Bronchial epithelial cell (primary cell): Measurements from ENCODE around the gene FOXS1. TPM values are rescaled to one million over a fixed set of nuclear protein-coding genes. Genes with fewer than 3 reads are reported as not detected.
"Not testable (repeated sequence)": the region's sequence is repeated elsewhere in the genome, so short reads cannot be mapped to it uniquely, and the experiment has no call there.

Experiments
- DNase-seq: peaks from one replicate; pipeline ENCODE4 v3.0.0-alpha.2; 2010; ENCODE audit warnings: low read depth
- FAIRE-seq: peaks from 2 replicates; lab custom pipeline; 2011; peaks lifted over from hg19 to GRCh38; lab: Jason Lieb, UNC
- H3K27me3 ChIP-seq: 2 replicates; pipeline ENCODE4 v1.5.1; 2011; ENCODE audit warnings: low read length; ENCODE audit not compliant: control insufficient read depth, insufficient read depth
- H3K36me3 ChIP-seq: 2 replicates; pipeline ENCODE4 v1.5.1; 2011; ENCODE audit warnings: low read length; ENCODE audit not compliant: control insufficient read depth, insufficient read depth
- H3K4me3 ChIP-seq: 2 replicates; pipeline ENCODE4 v1.5.1; 2011; ENCODE audit warnings: mild to moderate bottlenecking, low read depth, low read length, control low read depth
- CTCF ChIP-seq: IDR thresholded peaks from 2 replicates; pipeline ENCODE4 v1.5.1; 2011; ENCODE audit warnings: mild to moderate bottlenecking, moderate library complexity, low read length, control low read depth, inconsistent platforms; ENCODE audit not compliant: insufficient read depth, severe bottlenecking
- total RNA-seq: library from RNA; depleted of rRNA; stranded (reverse); fragments of >200 nt; gene quantifications from 2 replicates; pipeline ENCODE4 v1.2.1, GENCODE V29; 2014

The FOXS1 gene
- total RNA-seq, 1 donor from 2014 or later: not detected

- DNase-seq (no peak), FAIRE-seq (no peak)
- no peaks in the 10 kb centered on the region for H3K27me3 ChIP-seq
- H3K36me3 ChIP-seq: no peaks in the 10 kb centered on the region
- H3K4me3 ChIP-seq: no peak within 1 kb of the TSS
- no peak for TF ChIP-seq CTCF
These were observed 26.2 kb downstream of the FOXS1 start, which contains the start of gene MYLK2 for GRCh38 chr20:31819083-31819784. TSS of gene MYLK2 (plus strand) at chr20:31819356. CDS start at chr20:31819581, 225 bp downstream.

GRCh38 chr20:31818376-31818908 is 27.0 kb downstream of the FOXS1 start:
- no peaks in the 10 kb centered on the region for H3K27me3 ChIP-seq
- no peak overlapping the region for H3K4me3 ChIP-seq
- FAIRE-seq: no peak
- TF ChIP-seq CTCF: no peak
- DNase-seq: no peak
- H3K36me3 ChIP-seq: no peaks in the 10 kb centered on the region

GRCh38 chr20:31817461-31817860 is 27.9 kb downstream of the FOXS1 start:
- no peak for TF ChIP-seq CTCF
- Histone ChIP-seq H3K36me3 (no peaks in the 10 kb centered on the region), H3K4me3 (no peak overlapping the region), H3K27me3 (no peaks in the 10 kb centered on the region)
- DNase-seq: no peak
- FAIRE-seq: no peak

- Histone ChIP-seq H3K36me3 (no peaks in the 10 kb centered on the region), H3K27me3 (no peaks in the 10 kb centered on the region), H3K4me3 (no peak overlapping the region)
- no peak for TF ChIP-seq CTCF
- FAIRE-seq (no peak), DNase-seq (no peak)
These were observed 29.2 kb downstream of the FOXS1 start for GRCh38 chr20:31816221-31816620.

GRCh38 chr20:31815408-31816188 is 29.8 kb downstream of the FOXS1 start:
- H3K27me3 ChIP-seq: no peaks in the 10 kb centered on the region
- no peak for TF ChIP-seq CTCF
- FAIRE-seq: no peak
- DNase-seq: no peak
- no peaks in the 10 kb centered on the region for H3K36me3 ChIP-seq
- H3K4me3 ChIP-seq: no peak overlapping the region

- FAIRE-seq, H3K4me3 ChIP-seq, H3K27me3 ChIP-seq, H3K36me3 ChIP-seq, DNase-seq: not testable (repeated sequence)
These were observed 31.3 kb downstream of the FOXS1 start for GRCh38 chr20:31814142-31814541.
